Activated CD4-positive, CD25-positive, alpha-beta regulatory T cell (primary cell): ENCODE measurements around the gene LDLRAD4.

Source experiments
- DNase-seq, 4 experiments: peaks; one replicate each; lab custom pipeline; 2025; lab: John Stamatoyannopoulos, UW

Gene LDLRAD4

GRCh38 chr18:13616041-13616440 lies 397.5 kb downstream of the LDLRAD4 start:
- no peak for DNase-seq

GRCh38 chr18:13616525-13617035 lies 398.0 kb downstream of the LDLRAD4 start:
- no peak for DNase-seq

GRCh38 chr18:13617826-13618515 lies 399.4 kb downstream of the LDLRAD4 start:
- no peak for DNase-seq

- DNase-seq: no peak
These were observed 400.3 kb downstream of the LDLRAD4 start for GRCh38 chr18:13618760-13619438.

- DNase-seq: no peak
These were observed 401.1 kb downstream of the LDLRAD4 start for GRCh38 chr18:13619505-13620205.

- no peak for DNase-seq
These were observed 401.7 kb downstream of the LDLRAD4 start for GRCh38 chr18:13620206-13620672.

- no peak for DNase-seq
These were observed 402.4 kb downstream of the LDLRAD4 start for GRCh38 chr18:13620818-13621445.

- no peak for DNase-seq
These were observed 402.9 kb downstream of the LDLRAD4 start for GRCh38 chr18:13621446-13621849.

GRCh38 chr18:13621886-13622619 lies 403.5 kb downstream of the LDLRAD4 start:
- no peak for DNase-seq

GRCh38 chr18:13622751-13623150 lies 404.2 kb downstream of the LDLRAD4 start:
- DNase-seq: no peak

- DNase-seq: no peak
These were observed 404.8 kb downstream of the LDLRAD4 start for GRCh38 chr18:13623348-13623747.

- no peak for DNase-seq
These were observed 405.3 kb downstream of the LDLRAD4 start for GRCh38 chr18:13623871-13624270.

GRCh38 chr18:13624563-13625237 lies 406.1 kb downstream of the LDLRAD4 start:
- DNase-seq: no peak

GRCh38 chr18:13625355-13625754 lies 406.8 kb downstream of the LDLRAD4 start:
- no peak for DNase-seq

GRCh38 chr18:13625843-13626543 lies 407.4 kb downstream of the LDLRAD4 start:
- DNase-seq: no peak

- DNase-seq: no peak
These were observed 408.0 kb downstream of the LDLRAD4 start for GRCh38 chr18:13626544-13626908.

- DNase-seq: no peak
These were observed 409.1 kb downstream of the LDLRAD4 start for GRCh38 chr18:13627639-13628038.

GRCh38 chr18:13628211-13628610 lies 409.7 kb downstream of the LDLRAD4 start:
- DNase-seq: no peak

GRCh38 chr18:13629841-13630715 lies 411.5 kb downstream of the LDLRAD4 start:
- DNase-seq: peak in 2 of 4 experiments; percentile 19 to 23
